B cell (primary cell): ENCODE data around the gene SH3TC1. TPM values are rescaled to one million over a fixed set of nuclear protein-coding genes. Genes with fewer than 3 reads are reported as not detected.

Source experiments
- ATAC-seq: fragments of 200-7000 bp; cut with Tn5 transposase; one replicate; pipeline ENCODE4 v1.10.0; 2021; ENCODE audit warnings: low read depth, mild to moderate bottlenecking, moderate number of reproducible peaks, moderate library complexity
- CTCF ChIA-PET: fragments of 350-600 bp; sonication (Branson Sonifier 250); formaldehyde crosslinking; loops from one replicate; lab custom pipeline; 2021; ENCODE audit warnings: antibody characterized with exemption, inconsistent platforms; lab: Charles Lee
- POLR2A ChIA-PET: fragments of 350-600 bp; sonication (Branson Sonifier 250); formaldehyde crosslinking; loops from one replicate; lab custom pipeline; 2021; ENCODE audit warnings: antibody characterized with exemption; lab: Charles Lee
- DNase-seq: peaks from one replicate; pipeline ENCODE4 v3.0.0; 2013
- H2AFZ ChIP-seq: 2 replicates; pipeline ENCODE4 v1.6.1; 2012; ENCODE audit warnings: mild to moderate bottlenecking, low read depth, low read length; ENCODE audit not compliant: insufficient read depth, poor library complexity, severe bottlenecking
- H3K27ac ChIP-seq, 2 donors: 1 replicate in 1 of 2; 2 replicates in 1 of 2; pipeline ENCODE4 v1.5.1; 2012 to 2013; ENCODE audit warnings: low read length in 2 of 2, mild to moderate bottlenecking in 2 of 2, moderate library complexity in 1 of 2
- H3K27me3 ChIP-seq, 4 experiments: fragments of 200-600 bp in 1 of 4; sonication (generic) in 1 of 4; replicated peaks in 1 of 4; 1 replicate in 2 of 4; 2 replicates in 2 of 4; pipeline versions ENCODE4 v1.6.1 to v1.7.0; 2013 to 2016; ENCODE audit warnings: low read length in 3 of 4, mild to moderate bottlenecking in 2 of 4, mixed read lengths in 1 of 4, moderate library complexity in 1 of 4; ENCODE audit not compliant: insufficient read depth in 4 of 4, control insufficient read depth in 3 of 4; ENCODE audit errors: control extremely low read depth in 1 of 4
- H3K36me3 ChIP-seq, 2 experiments: replicated peaks in 1 of 2; 1 replicate in 1 of 2; 2 replicates in 1 of 2; pipeline versions ENCODE4 v1.6.1 to v1.7.1; 2013; ENCODE audit warnings: low read length in 1 of 2; ENCODE audit not compliant: insufficient read depth in 2 of 2, control insufficient read depth in 1 of 2; ENCODE audit errors: control extremely low read depth in 1 of 2, extremely low read depth in 1 of 2
- H3K4me1 ChIP-seq, 2 donors: fragments of 200-600 bp in 1 of 2; sonication (generic) in 1 of 2; 1 replicate in 1 of 2; 2 replicates in 1 of 2; pipeline versions ENCODE4 v1.5.1 to v1.6.1; 2013 to 2017; ENCODE audit warnings: low read length in 2 of 2; ENCODE audit not compliant: control insufficient read depth in 2 of 2, insufficient read depth in 2 of 2
- H3K4me2 ChIP-seq: replicated peaks from 2 replicates; pipeline ENCODE3; 2012; ENCODE audit warnings: mild to moderate bottlenecking, low read depth, low read length; ENCODE audit not compliant: poor library complexity, severe bottlenecking
- H3K4me3 ChIP-seq, 5 experiments: fragments of 200-600 bp in 1 of 5; sonication (generic) in 1 of 5; 1 replicate in 3 of 5; 2 replicates in 2 of 5; pipeline versions ENCODE4 v1.5.1 to v1.7.0; 2011 to 2016; ENCODE audit warnings: low read length in 4 of 5, mild to moderate bottlenecking in 4 of 5, low read depth in 2 of 5, control low read depth in 1 of 5, moderate library complexity in 1 of 5; ENCODE audit not compliant: insufficient read depth in 1 of 5; ENCODE audit errors: control extremely low read depth in 1 of 5, extremely low read depth in 1 of 5
- H3K79me2 ChIP-seq: fragments of 200-600 bp; sonication (generic); one replicate; pipeline ENCODE4 v1.6.0; 2016; ENCODE audit warnings: low read length; ENCODE audit not compliant: control insufficient read depth, insufficient read depth
- H3K9ac ChIP-seq: fragments of 200-600 bp; sonication (generic); 2 replicates; pipeline ENCODE4 v1.6.1; 2017; ENCODE audit warnings: mild to moderate bottlenecking, low read length, moderate library complexity
- H3K9me3 ChIP-seq, 3 donors: one replicate each; pipeline versions ENCODE4 v1.6.1 to v1.7.1; 2013; ENCODE audit warnings: low read length in 2 of 3; ENCODE audit not compliant: control insufficient read depth in 2 of 3, insufficient read depth in 1 of 3; ENCODE audit errors: control extremely low read depth in 1 of 3
- H4K20me1 ChIP-seq: 2 replicates; pipeline ENCODE4 v1.6.0; 2012; ENCODE audit warnings: mild to moderate bottlenecking, low read length; ENCODE audit not compliant: insufficient read depth, control insufficient read depth, poor library complexity, severe bottlenecking
- H3K27ac Mint-ChIP-seq: one replicate; pipeline ENCODE4 v1.8.0; 2021; ENCODE audit warnings: mixed read lengths
- H3K27me3 Mint-ChIP-seq: one replicate; pipeline ENCODE4 v1.8.0; 2021; ENCODE audit warnings: mixed read lengths
- H3K4me1 Mint-ChIP-seq: one replicate; pipeline ENCODE4 v1.8.0; 2021; ENCODE audit warnings: mixed read lengths
- H3K4me3 Mint-ChIP-seq: one replicate; pipeline ENCODE4 v1.8.0; 2021; ENCODE audit warnings: mixed read lengths
- H3K9me3 Mint-ChIP-seq: one replicate; pipeline ENCODE4 v1.8.0; 2022; ENCODE audit warnings: mixed read lengths; ENCODE audit not compliant: insufficient read depth
- EZH2 ChIP-seq: IDR thresholded peaks from 2 replicates; pipeline ENCODE4 v1.6.1; 2012; ENCODE audit warnings: borderline replicate concordance, low read depth, mild to moderate bottlenecking, moderate library complexity, low read length; ENCODE audit not compliant: insufficient read depth, poor library complexity, severe bottlenecking
- WGBS: methylation state at CpG from one replicate; pipeline ENCODE4 v1.1.5; 2013; ENCODE audit warnings: missing lambda C conversion rate; ENCODE audit not compliant: insufficient coverage; 5-methylcytosine and 5-hydroxymethylcytosine counted together
- intact Hi-C: fragments of 100-400 bp; cut with micrococcal nuclease; formaldehyde crosslinking; loops from one replicate; pipeline ENCODE4 v1.10.0; 2022
- polyA plus RNA-seq: library from polyadenylated mRNA; depleted of rRNA; stranded (reverse); fragments of >200 nt; gene quantifications from 2 replicates; pipeline ENCODE4 v1.2.3, GENCODE V29; 2012
- total RNA-seq, 2 donors: library from RNA; stranded (reverse); fragments of 120-200 nt in 1 of 2; gene quantifications; 1 replicate in 1 of 2; 2 replicates in 1 of 2; pipeline versions ENCODE4 v1.2.3 to v1.2.4, GENCODE V29; 2013 to 2022
- TF ChIP-seq, protein P1 (sequence below): fragments of 200-600 bp; IDR thresholded peaks from one replicate; pipeline ENCODE4 v1.8.0; 2022; ENCODE audit warnings: antibody characterized with exemption, mild to moderate bottlenecking

SH3TC1 gene
- total and polyA plus RNA-seq, 2 donors (not counting 1 experiment from before 2014, with no cell fraction given): 63.8 to 388 TPM

- peak overlapping the region; percentile 15 for H3K27ac Mint-ChIP-seq
- intact Hi-C loops: no loop called here
- TF ChIP-seq, protein P1, sequence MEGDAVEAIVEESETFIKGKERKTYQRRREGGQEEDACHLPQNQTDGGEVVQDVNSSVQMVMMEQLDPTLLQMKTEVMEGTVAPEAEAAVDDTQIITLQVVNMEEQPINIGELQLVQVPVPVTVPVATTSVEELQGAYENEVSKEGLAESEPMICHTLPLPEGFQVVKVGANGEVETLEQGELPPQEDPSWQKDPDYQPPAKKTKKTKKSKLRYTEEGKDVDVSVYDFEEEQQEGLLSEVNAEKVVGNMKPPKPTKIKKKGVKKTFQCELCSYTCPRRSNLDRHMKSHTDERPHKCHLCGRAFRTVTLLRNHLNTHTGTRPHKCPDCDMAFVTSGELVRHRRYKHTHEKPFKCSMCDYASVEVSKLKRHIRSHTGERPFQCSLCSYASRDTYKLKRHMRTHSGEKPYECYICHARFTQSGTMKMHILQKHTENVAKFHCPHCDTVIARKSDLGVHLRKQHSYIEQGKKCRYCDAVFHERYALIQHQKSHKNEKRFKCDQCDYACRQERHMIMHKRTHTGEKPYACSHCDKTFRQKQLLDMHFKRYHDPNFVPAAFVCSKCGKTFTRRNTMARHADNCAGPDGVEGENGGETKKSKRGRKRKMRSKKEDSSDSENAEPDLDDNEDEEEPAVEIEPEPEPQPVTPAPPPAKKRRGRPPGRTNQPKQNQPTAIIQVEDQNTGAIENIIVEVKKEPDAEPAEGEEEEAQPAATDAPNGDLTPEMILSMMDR: no peak
- no peak for TF ChIP-seq EZH2
- no peaks in the 10 kb centered on the region for H3K27me3 Mint-ChIP-seq
- H2AFZ ChIP-seq: no peak overlapping the region
- peaks cover 65% of the 10 kb centered on the region for H4K20me1 ChIP-seq
- WGBS: 80% methylated on average over 25 of the region's 26 CpGs
- H3K4me3 ChIP-seq: no peak overlapping the region
- peaks cover 0 to 7% (median 0%) of the 10 kb centered on the region in 3 donors for H3K9me3 ChIP-seq
- no peak overlapping the region for H3K9ac ChIP-seq
- ATAC-seq: no peak
- H3K4me1 ChIP-seq: peaks cover 0 to 30% of the 10 kb centered on the region in 2 donors
- CTCF ChIA-PET: interaction anchor here (0.7 to 1.3 kb wide), 4 partner anchors 23 to 68 kb away, joined by 3 to 8 read pairs (median 4); no protein-coding TSS in a partner anchor
- no peaks in the 10 kb centered on the region for H3K27me3 ChIP-seq
- no peak overlapping the region for H3K4me2 ChIP-seq
- peaks cover 24% of the 10 kb centered on the region for H3K4me1 Mint-ChIP-seq
- H3K79me2 ChIP-seq: peaks cover 6% of the 10 kb centered on the region
- no peak overlapping the region for H3K4me3 Mint-ChIP-seq
- H3K27ac ChIP-seq: no peak overlapping the region
- no peak for DNase-seq
- POLR2A ChIA-PET: interaction anchor here (0.7 to 1.0 kb wide), 3 partner anchors 16 to 44 kb away, joined by 4 to 5 read pairs (median 4); partner anchors contain the start of gene SH3TC1
- no peaks in the 10 kb centered on the region for H3K9me3 Mint-ChIP-seq
- peaks cover 4 to 62% of the 10 kb centered on the region in 2 experiments for H3K36me3 ChIP-seq
These were observed 41.3 kb downstream of the SH3TC1 start for GRCh38 chr4:8240211-8241041.
